Liver (tissue), 9 donors: ENCODE results near the gene LRRTM4. TPM values are rescaled to one million over a fixed set of nuclear protein-coding genes. Genes with fewer than 3 reads are reported as not detected.

Experiments
- DNase-seq: peaks from one replicate; pipeline ENCODE4 v3.0.0-alpha.2; 2017; ENCODE audit warnings: low spot score
- H3K27ac ChIP-seq, 2 donors: one replicate each; pipeline ENCODE4 v1.7.0; 2013; ENCODE audit warnings: inconsistent platforms in 2 of 2, low read length in 2 of 2, control low read depth in 1 of 2, low read depth in 1 of 2, mild to moderate bottlenecking in 1 of 2
- H3K27me3 ChIP-seq, 4 donors: one replicate each; pipeline versions ENCODE4 v1.6.1 to v1.7.0; 2013; ENCODE audit warnings: low read length in 3 of 4, inconsistent platforms in 1 of 4, mild to moderate bottlenecking in 1 of 4, moderate library complexity in 1 of 4; ENCODE audit not compliant: control insufficient read depth in 4 of 4, insufficient read depth in 4 of 4
- H3K36me3 ChIP-seq, 4 donors: one replicate each; pipeline versions ENCODE4 v1.6.1 to v1.7.0; 2013; ENCODE audit warnings: low read length in 3 of 4, mild to moderate bottlenecking in 3 of 4, low read depth in 1 of 4, moderate library complexity in 1 of 4; ENCODE audit not compliant: control insufficient read depth in 4 of 4, insufficient read depth in 3 of 4
- H3K4me1 ChIP-seq, 4 donors: one replicate each; pipeline versions ENCODE4 v1.6.1 to v1.7.0; 2013; ENCODE audit warnings: low read length in 3 of 4, mild to moderate bottlenecking in 3 of 4, moderate library complexity in 1 of 4; ENCODE audit not compliant: control insufficient read depth in 4 of 4, insufficient read depth in 4 of 4
- H3K4me3 ChIP-seq, 3 donors: one replicate each; pipeline versions ENCODE4 v1.6.1 to v1.7.0; 2013; ENCODE audit warnings: low read length in 3 of 3, control low read depth in 1 of 3, low read depth in 1 of 3, mild to moderate bottlenecking in 1 of 3
- H3K9ac ChIP-seq, 2 donors: one replicate each; pipeline ENCODE4 v1.7.0; 2013; ENCODE audit warnings: low read length in 2 of 2, mild to moderate bottlenecking in 2 of 2, moderate library complexity in 2 of 2, control low read depth in 1 of 2, low read depth in 1 of 2
- H3K9me3 ChIP-seq, 4 donors: one replicate each; pipeline versions ENCODE4 v1.6.1 to v1.7.0; 2013; ENCODE audit warnings: low read length in 3 of 4; ENCODE audit not compliant: control insufficient read depth in 4 of 4
- ATF3 ChIP-seq: IDR thresholded peaks from 2 replicates; pipeline ENCODE4 v1.6.1; 2016; ENCODE audit warnings: antibody characterized with exemption
- CTCF ChIP-seq: fragments of 150-350 bp; IDR thresholded peaks from 2 replicates; pipeline ENCODE4 v1.5.1; 2017; ENCODE audit warnings: improper control_type of control experiment, low read depth, low read length; ENCODE audit not compliant: missing input control
- FOXA1 ChIP-seq: IDR thresholded peaks from 2 replicates; pipeline ENCODE4 v1.6.1; 2016; ENCODE audit warnings: antibody characterized with exemption
- FOXA2 ChIP-seq: IDR thresholded peaks from 2 replicates; pipeline ENCODE4 v1.6.1; 2016; ENCODE audit warnings: antibody characterized with exemption
- GABPA ChIP-seq, 2 donors: IDR thresholded peaks in 1 of 2; conservative IDR thresholded peaks in 1 of 2; 2 replicates each; pipeline ENCODE4 v1.6.1; 2016; ENCODE audit warnings: antibody characterized with exemption in 2 of 2, mild to moderate bottlenecking in 1 of 2, moderate library complexity in 1 of 2
- HNF4A ChIP-seq, 2 donors: conservative IDR thresholded peaks; 2 replicates each; pipeline ENCODE4 v1.6.1; 2016; ENCODE audit warnings: antibody characterized with exemption in 2 of 2, mild to moderate bottlenecking in 2 of 2
- JUND ChIP-seq, 2 donors: IDR thresholded peaks; 2 replicates each; pipeline ENCODE4 v1.6.1; 2016; ENCODE audit warnings: antibody characterized with exemption in 2 of 2
- MAX ChIP-seq: IDR thresholded peaks from 2 replicates; pipeline ENCODE4 v1.6.1; 2016; ENCODE audit warnings: antibody characterized with exemption
- NR2F2 ChIP-seq: IDR thresholded peaks from 2 replicates; pipeline ENCODE4 v1.6.1; 2016; ENCODE audit warnings: antibody characterized with exemption
- REST ChIP-seq: IDR thresholded peaks from 2 replicates; pipeline ENCODE4 v1.6.1; 2016; ENCODE audit warnings: antibody characterized with exemption, mild to moderate bottlenecking
- RXRA ChIP-seq, 2 donors: IDR thresholded peaks; 2 replicates each; pipeline ENCODE4 v1.6.1; 2017 to 2018; ENCODE audit warnings: antibody characterized with exemption in 2 of 2, mild to moderate bottlenecking in 1 of 2
- SP1 ChIP-seq: IDR thresholded peaks from 2 replicates; pipeline ENCODE4 v1.6.1; 2018; ENCODE audit warnings: antibody characterized with exemption, mild to moderate bottlenecking
- YY1 ChIP-seq: IDR thresholded peaks from 2 replicates; pipeline ENCODE4 v1.6.1; 2016; ENCODE audit warnings: antibody characterized with exemption, mild to moderate bottlenecking
- ZBTB33 ChIP-seq: IDR thresholded peaks from 2 replicates; pipeline ENCODE4 v1.6.1; 2016; ENCODE audit warnings: antibody characterized with exemption
- WGBS: extraction: QIAGEN DNeasy Blood & Tissue Kit; methylation state at CpG from one replicate; pipeline ENCODE4 v1.1.7; 2013; 5-methylcytosine and 5-hydroxymethylcytosine counted together
- polyA plus RNA-seq, 2 donors: library from polyadenylated mRNA; stranded (reverse) in 1 of 2; unstranded in 1 of 2; fragments of 200-250 nt in 1 of 2; fragments of >200 nt in 1 of 2; fragmentation: Nextera tagmentation in 1 of 2; extraction: Ambion mirVana in 1 of 2; gene quantifications; one replicate each; pipeline versions ENCODE4 v1.2.1 to v1.2.3, GENCODE V29; 2013 to 2015
- total RNA-seq, 2 donors: library from RNA; depleted of rRNA; stranded (reverse); fragments of >200 nt; gene quantifications; one replicate each; pipeline ENCODE4 v1.2.3, GENCODE V29; 2014
- donor health status: healthy.
- donor health status: healthy.
- donor health status: healthy.
- donor health status: healthy.
- donor health status: healthy.

LRRTM4 gene
- total and polyA plus RNA-seq, 4 donors, result 0.06 to 0.09 (median 0.08) TPM; not detected in 1

GRCh38 chr2:77013457-77013856, 508.7 kb downstream of the LRRTM4 start:
- Histone ChIP-seq H3K36me3 (no peaks in the 10 kb centered on the region), H3K4me3 (no peak overlapping the region), H3K9ac (no peak overlapping the region), H3K4me1 (peaks cover 0 to 6% (median 3%) of the 10 kb centered on the region in 4 donors), H3K27ac (no peak overlapping the region), H3K9me3 (no peaks in the 10 kb centered on the region), H3K27me3 (no peaks in the 10 kb centered on the region)
- no peak for TF ChIP-seq FOXA1
- peak in 1 of 2 donors; percentile 37 for TF ChIP-seq RXRA (IDR thresholded peaks at IDR 0.05)
- no peak for TF ChIP-seq REST
- peak; percentile 14 to 54 for TF ChIP-seq HNF4A (conservative IDR thresholded peaks at IDR 0.05)
- TF ChIP-seq JUND (IDR thresholded peaks at IDR 0.05), result peak in 1 of 2 donors; percentile 48
- TF ChIP-seq ZBTB33, result no peak
- no peak for DNase-seq
- WGBS, result 32% methylated on average over 2 of the region's 2 CpGs

- Histone ChIP-seq H3K27ac (no peak overlapping the region), H3K9me3 (no peaks in the 10 kb centered on the region), H3K9ac (no peak overlapping the region), H3K36me3 (no peaks in the 10 kb centered on the region), H3K4me3 (no peak overlapping the region), H3K4me1 (peaks cover 0 to 6% (median 3%) of the 10 kb centered on the region in 4 donors), H3K27me3 (no peaks in the 10 kb centered on the region)
- no peak for DNase-seq
- WGBS, result 75% methylated on average over 3 of the region's 3 CpGs
- TF ChIP-seq GABPA (IDR thresholded peaks at IDR 0.05 in 1 of 2, conservative IDR thresholded peaks at IDR 0.05 in 1 of 2), result no peak
Measured at GRCh38 chr2:77009307-77009706, 512.9 kb downstream of the LRRTM4 start.

GRCh38 chr2:77008853-77009252, 513.3 kb downstream of the LRRTM4 start:
- TF ChIP-seq MAX, result no peak
- TF ChIP-seq SP1, result no peak
- TF ChIP-seq NR2F2, result no peak
- TF ChIP-seq CTCF, result no peak
- TF ChIP-seq FOXA2, result no peak
- TF ChIP-seq ATF3, result no peak
- no peak for TF ChIP-seq YY1
- TF ChIP-seq JUND (IDR thresholded peaks at IDR 0.05), result no peak
- 13% methylated on average over 1 of the region's 1 CpG for WGBS
- Histone ChIP-seq H3K4me3 (no peak overlapping the region), H3K27me3 (no peaks in the 10 kb centered on the region), H3K36me3 (no peaks in the 10 kb centered on the region), H3K9ac (no peak overlapping the region), H3K9me3 (no peaks in the 10 kb centered on the region), H3K4me1 (peaks cover 0 to 6% (median 3%) of the 10 kb centered on the region in 4 donors), H3K27ac (no peak overlapping the region)
- no peak for DNase-seq
